Tibial nerve (tissue), 4 donors: ENCODE measurements around the gene PIK3R1. TPM values are rescaled to one million over a fixed set of nuclear protein-coding genes. Genes with fewer than 3 reads are reported as not detected.

ENCODE experiments used
- DNase-seq, 2 donors: peaks; one replicate each; pipeline ENCODE4 v3.0.0-alpha.2; 2019; ENCODE audit warnings: low spot score in 2 of 2
- H3K27ac ChIP-seq, 4 donors: fragments of 200-600 bp; sonication (generic) in 3 of 4; one replicate each; pipeline ENCODE4 v1.5.1; 2017 to 2019; ENCODE audit warnings: mild to moderate bottlenecking in 1 of 4
- H3K27me3 ChIP-seq, 2 donors: fragments of 200-600 bp; sonication (generic) in 1 of 2; one replicate each; pipeline versions ENCODE4 v1.5.1 to v1.6.0; 2017 to 2019
- H3K36me3 ChIP-seq, 3 donors: fragments of 200-600 bp; sonication (generic); one replicate each; pipeline ENCODE4 v1.5.1; 2018 to 2019
- H3K4me1 ChIP-seq, 4 donors: fragments of 200-600 bp; sonication (generic) in 3 of 4; one replicate each; pipeline ENCODE4 v1.5.1; 2017 to 2019
- H3K4me3 ChIP-seq, 4 donors: fragments of 200-600 bp; sonication (generic) in 3 of 4; one replicate each; pipeline ENCODE4 v1.5.1; 2017 to 2019; ENCODE audit warnings: mild to moderate bottlenecking in 1 of 4, moderate library complexity in 1 of 4
- H3K9me3 ChIP-seq, 4 donors: fragments of 200-600 bp; sonication (generic) in 3 of 4; one replicate each; pipeline ENCODE4 v1.5.1; 2017 to 2019
- CTCF ChIP-seq, 5 experiments: fragments of 200-600 bp in 3 of 5; fragments of 450-650 bp in 2 of 5; sonication (generic) in 3 of 5; IDR thresholded peaks; one replicate each; pipeline ENCODE4 v1.5.1; 2016 to 2019; ENCODE audit warnings: antibody characterized with exemption in 5 of 5, mild to moderate bottlenecking in 3 of 5, moderate library complexity in 2 of 5
- EP300 ChIP-seq, 2 donors: sonication (generic); formaldehyde crosslinking; IDR thresholded peaks; one replicate each; pipeline ENCODE4 v1.6.1; 2017; ENCODE audit warnings: antibody characterized with exemption in 2 of 2, mild to moderate bottlenecking in 1 of 2
- POLR2A ChIP-seq, 2 donors: fragments of 450-650 bp; IDR thresholded peaks; one replicate each; pipeline ENCODE4 v1.6.1; 2017; ENCODE audit warnings: antibody characterized with exemption in 2 of 2, mild to moderate bottlenecking in 2 of 2, moderate library complexity in 2 of 2
- WGBS, 2 donors: methylation state at CpG; one replicate each; pipeline ENCODE4 v1.1.5; 2018; 5-methylcytosine and 5-hydroxymethylcytosine counted together
- total RNA-seq, 4 donors: library from RNA; depleted of rRNA; stranded (reverse); fragments of >200 nt; gene quantifications; one replicate each; pipeline ENCODE4 v1.1.0, GENCODE V29; 2016

Gene PIK3R1
- total RNA-seq, 4 donors from 2014 or later = 166 to 621 (median 433) TPM

DNA sequence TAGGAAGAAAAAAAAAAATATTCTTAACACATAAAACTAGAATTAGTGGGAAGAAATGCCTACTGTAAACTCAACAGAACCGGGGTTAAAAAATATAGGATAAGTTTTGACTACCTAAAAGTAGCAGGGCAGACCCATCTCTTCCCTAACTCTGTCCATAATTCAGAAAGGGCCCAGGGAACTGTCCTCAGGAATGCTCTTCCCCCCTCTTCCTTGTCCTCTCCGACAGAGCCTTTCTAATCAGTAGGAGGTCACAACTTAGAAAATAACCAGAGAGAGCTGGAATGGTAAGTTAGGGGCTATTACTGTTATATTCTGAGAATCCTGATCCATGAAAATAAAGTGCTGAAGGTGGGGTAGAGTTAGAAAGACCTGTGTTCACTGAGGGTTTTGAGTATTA lies 22.2 kb downstream of the PIK3R1 start:
- Histone ChIP-seq H3K9me3 (no peaks in the 10 kb centered on the region), H3K27ac (peak overlapping the region; percentile 14 to 81 (median 48)), H3K27me3 (no peaks in the 10 kb centered on the region), H3K36me3 (peaks cover 0 to 6% (median 0%) of the 10 kb centered on the region in 3 donors), H3K4me3 (no peak overlapping the region), H3K4me1 (peaks cover 3 to 95% (median 58%) of the 10 kb centered on the region in 4 donors)
- DNase-seq = no peak
- 28 to 58% methylated on average over 2 of the region's 2 CpGs for WGBS, 2 donors
- TF ChIP-seq CTCF (IDR thresholded peaks at IDR 0.05) (no peak), EP300 (IDR thresholded peaks at IDR 0.05) (no peak), POLR2A (IDR thresholded peaks at IDR 0.05) (no peak)

DNA sequence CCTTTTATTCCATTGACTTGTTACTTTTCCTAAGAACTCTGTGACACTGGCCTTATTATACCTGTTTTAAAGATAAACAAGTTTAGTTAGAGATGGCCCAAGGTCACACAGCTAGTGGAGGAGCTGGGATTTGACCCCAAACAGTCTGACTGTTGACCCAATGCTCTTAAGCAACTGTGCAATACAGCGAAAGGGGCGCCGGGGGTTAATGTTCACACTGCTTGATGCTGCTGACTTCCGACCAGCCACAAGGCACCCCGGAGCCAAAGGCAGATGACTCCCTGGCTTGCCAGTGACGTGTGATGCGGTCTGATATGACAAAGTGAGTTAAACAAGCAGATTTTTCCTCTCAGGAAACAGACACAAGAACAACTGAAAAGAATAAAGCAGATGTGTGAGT lies 23.9 kb downstream of the PIK3R1 start:
- Histone ChIP-seq H3K27me3 (no peaks in the 10 kb centered on the region), H3K36me3 (peaks cover 0 to 6% (median 0%) of the 10 kb centered on the region in 3 donors), H3K4me1 (peaks cover 0 to 95% (median 67%) of the 10 kb centered on the region in 4 donors), H3K9me3 (no peaks in the 10 kb centered on the region), H3K27ac (peak overlapping the region; percentile 14 to 81 (median 62)), H3K4me3 (peak overlapping the region in 3 of 4 donors; percentile 4 to 29 (median 8))
- 2 to 6% methylated on average over 7 of the region's 7 CpGs for WGBS, 2 donors
- peak; percentile 51 to 77 for DNase-seq
- no peak for TF ChIP-seq POLR2A (IDR thresholded peaks at IDR 0.05)
- peak in 1 of 5 experiments; percentile 14 for TF ChIP-seq CTCF (IDR thresholded peaks at IDR 0.05)
- peak; percentile 45 to 87 for TF ChIP-seq EP300 (IDR thresholded peaks at IDR 0.05)

GRCh38 chr5:68240202-68240601 lies 24.6 kb downstream of the PIK3R1 start:
- Histone ChIP-seq H3K4me3 (no peak overlapping the region), H3K4me1 (peaks cover 0 to 95% (median 70%) of the 10 kb centered on the region in 4 donors), H3K36me3 (peaks cover 0 to 6% (median 0%) of the 10 kb centered on the region in 3 donors), H3K27me3 (no peaks in the 10 kb centered on the region), H3K9me3 (no peaks in the 10 kb centered on the region), H3K27ac (peak overlapping the region in 3 of 4 donors; percentile 56 to 81 (median 67))
- no peak for DNase-seq
- no peak for TF ChIP-seq POLR2A (IDR thresholded peaks at IDR 0.05)
- no peak for TF ChIP-seq CTCF (IDR thresholded peaks at IDR 0.05)
- TF ChIP-seq EP300 (IDR thresholded peaks at IDR 0.05) = no peak

GRCh38 chr5:68240771-68241170 lies 25.2 kb downstream of the PIK3R1 start:
- DNase-seq = no peak
- Histone ChIP-seq H3K27me3 (no peaks in the 10 kb centered on the region), H3K4me1 (peaks cover 0 to 99% (median 73%) of the 10 kb centered on the region in 4 donors), H3K27ac (peak overlapping the region in 2 of 4 donors; percentile 67 to 81), H3K4me3 (no peak overlapping the region), H3K36me3 (peaks cover 0 to 6% (median 0%) of the 10 kb centered on the region in 3 donors), H3K9me3 (no peaks in the 10 kb centered on the region)
- TF ChIP-seq POLR2A (IDR thresholded peaks at IDR 0.05) (no peak), EP300 (IDR thresholded peaks at IDR 0.05) (no peak), CTCF (IDR thresholded peaks at IDR 0.05) (no peak)
- WGBS, 2 donors = 11 to 22% methylated on average over 1 of the region's 1 CpG

- TF ChIP-seq CTCF (IDR thresholded peaks at IDR 0.05) = no peak
- no peak for TF ChIP-seq POLR2A (IDR thresholded peaks at IDR 0.05)
- peak in 1 of 2 donors; percentile 16 for TF ChIP-seq EP300 (IDR thresholded peaks at IDR 0.05)
- Histone ChIP-seq H3K9me3 (no peaks in the 10 kb centered on the region), H3K27me3 (no peaks in the 10 kb centered on the region), H3K4me1 (peaks cover 0 to 99% (median 64%) of the 10 kb centered on the region in 4 donors), H3K27ac (peak overlapping the region in 3 of 4 donors; percentile 27 to 67 (median 67)), H3K4me3 (no peak overlapping the region), H3K36me3 (no peaks in the 10 kb centered on the region)
- DNase-seq = no peak
- WGBS, 2 donors = 14 to 20% methylated on average over 5 of the region's 5 CpGs
Observed at GRCh38 chr5:68242743-68243142, 27.2 kb downstream of the PIK3R1 start.
